ENCODE results near the gene IL1RAP. TPM values are rescaled to one million over a fixed set of nuclear protein-coding genes. Genes with fewer than 3 reads are reported as not detected.
"Not testable (repeated sequence)": the region's sequence is repeated elsewhere in the genome, so short reads cannot be mapped to it uniquely, and the experiment has no call there.

IL1RAP gene
- total RNA-seq (ENCODE audit: low replicate concordance): 8.2 and 14.8 TPM in 2 replicates
- long read RNA-seq, full-length matches to known transcripts: 5 of 13 reads
- long read RNA-seq, partial matches to known transcripts: 5 of 13 reads
- long read RNA-seq, other reads (novel, unspliced or antisense): 3 of 13 reads

GRCh38 chr3:190513409-190514370 lies at the start of gene IL1RAP:
TSS of gene IL1RAP (plus strand) at chr3:190514085. CDS start at chr3:190564290, 50,205 bp downstream.
- Mint-ChIP-seq H3K9me3 (no peaks in the 10 kb centered on the region), H3K4me1 (ENCODE audit: unreplicated experiment) (peaks cover 5% of the 10 kb centered on the region), H3K4me3 (peak within 1 kb of the TSS; percentile 87), H3K27me3 (peaks cover 33% of the 10 kb centered on the region), H3K27ac (peak within 1 kb of the TSS; percentile 56), H3K36me3 (no peaks in the 10 kb centered on the region)
- peak; percentile 83 for TF ChIP-seq CTCF (conservative IDR thresholded peaks at IDR 0.05)
- DNase-seq (ENCODE audit: extremely low spot score, unreplicated experiment): peak; percentile 89

- Mint-ChIP-seq H3K36me3 (no peaks in the 10 kb centered on the region), H3K4me3 (no peak overlapping the region)
- DNase-seq (ENCODE audit: extremely low spot score, unreplicated experiment): no peak
Measured at GRCh38 chr3:190467922-190468321, 46.0 kb upstream of the IL1RAP start.

GRCh38 chr3:190473261-190473660 lies 40.6 kb upstream of the IL1RAP start:
- not testable (repeated sequence) for H3K4me3 Mint-ChIP-seq; H3K27ac Mint-ChIP-seq; H3K27me3 Mint-ChIP-seq; DNase-seq (ENCODE audit: extremely low spot score, unreplicated experiment); H3K4me1 Mint-ChIP-seq (ENCODE audit: unreplicated experiment); H3K36me3 Mint-ChIP-seq; H3K9me3 Mint-ChIP-seq

More at GRCh38 chr3:190467922-190468321, 46.0 kb upstream of the IL1RAP start:
- Mint-ChIP-seq H3K4me1 (ENCODE audit: unreplicated experiment) (no peaks in the 10 kb centered on the region), H3K27ac (no peak overlapping the region), H3K27me3 (no peaks in the 10 kb centered on the region), H3K9me3 (peaks cover 5% of the 10 kb centered on the region)
- no peak for TF ChIP-seq CTCF (conservative IDR thresholded peaks at IDR 0.05)

GRCh38 chr3:190481779-190482178 lies 32.1 kb upstream of the IL1RAP start:
- no peak for TF ChIP-seq CTCF (conservative IDR thresholded peaks at IDR 0.05)
- Mint-ChIP-seq H3K27me3 (peaks cover 6% of the 10 kb centered on the region), H3K4me1 (ENCODE audit: unreplicated experiment) (peaks cover 9% of the 10 kb centered on the region), H3K9me3 (no peaks in the 10 kb centered on the region), H3K4me3 (no peak overlapping the region), H3K27ac (no peak overlapping the region), H3K36me3 (no peaks in the 10 kb centered on the region)
- DNase-seq (ENCODE audit: extremely low spot score, unreplicated experiment): no peak

GRCh38 chr3:190485830-190486532 lies 27.9 kb upstream of the IL1RAP start:
- TF ChIP-seq CTCF (conservative IDR thresholded peaks at IDR 0.05): no peak
- Mint-ChIP-seq H3K27ac (no peak overlapping the region), H3K9me3 (no peaks in the 10 kb centered on the region), H3K4me1 (ENCODE audit: unreplicated experiment) (peaks cover 9% of the 10 kb centered on the region), H3K27me3 (peaks cover 19% of the 10 kb centered on the region), H3K4me3 (peak overlapping the region; percentile 1), H3K36me3 (no peaks in the 10 kb centered on the region)
- no peak for DNase-seq (ENCODE audit: extremely low spot score, unreplicated experiment)
